ENCODE data around the gene MAPT.

DNA sequence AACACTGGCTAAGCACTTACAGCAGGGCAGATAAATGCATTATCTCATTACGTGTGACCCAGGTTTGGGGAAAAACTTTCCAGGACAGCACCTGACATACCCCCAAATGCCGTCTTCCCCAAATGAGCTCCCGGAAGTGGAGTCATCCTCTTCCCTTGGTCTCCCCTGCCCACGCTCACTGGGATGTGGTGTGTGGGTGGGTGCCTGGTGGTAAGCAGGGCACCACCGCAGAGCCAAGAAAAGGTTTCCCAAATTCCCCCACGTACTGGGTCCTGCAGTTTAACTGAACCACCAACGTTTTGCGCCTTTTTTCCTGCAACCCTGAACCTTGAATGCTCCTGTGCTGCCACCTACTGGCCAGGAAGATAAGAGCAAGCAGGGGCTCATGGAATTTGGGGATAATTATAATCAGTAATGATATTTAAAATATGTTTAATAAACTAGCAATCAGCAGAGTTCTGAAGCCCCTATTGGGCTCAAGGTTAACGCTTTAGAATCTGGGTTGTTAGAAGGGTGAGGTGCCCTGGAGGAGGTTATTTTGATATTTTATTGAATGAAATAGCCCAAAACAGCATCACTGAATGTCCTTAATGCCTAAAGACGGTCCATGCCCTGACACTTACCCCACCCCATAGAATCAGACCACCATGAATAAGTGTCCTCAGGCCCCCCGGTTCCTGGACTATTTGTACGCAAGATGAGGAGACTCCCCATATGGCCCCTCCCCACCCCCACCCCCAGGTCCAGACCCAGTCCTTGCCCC, 41.6 kb upstream of the MAPT start:
- TF ChIP-seq CTCF (IDR thresholded peaks at IDR 0.05; ENCODE audit: low read length) = peak; percentile 90
- no peak for TF ChIP-seq EZH2phosphoT487 (IDR thresholded peaks at IDR 0.05; ENCODE audit: low read length)
- TF ChIP-seq EZH2 (optimal IDR thresholded peaks at IDR 0.05; ENCODE audit: low read depth, low read length) = no peak
